ENCODE measurements around the gene RBCK1.

GRCh38 chr20:388034-388994 is 19.8 kb upstream of the RBCK1 start:
- TF ChIP-seq CTCF (conservative IDR thresholded peaks at IDR 0.05; ENCODE audit: low read length), result no peak
- TF ChIP-seq EZH2phosphoT487 (IDR thresholded peaks at IDR 0.05; ENCODE audit: borderline replicate concordance), result no peak
